GM23338 (cell line): Measurements from ENCODE around the gene NFATC1. TPM values are rescaled to one million over a fixed set of nuclear protein-coding genes. Genes with fewer than 3 reads are reported as not detected.
A peak's percentile ranks its signal among the peaks of the same experiment; 100 is the strongest.

ENCODE experiments used
- ATAC-seq: fragments of 200-7000 bp; cut with Tn5 transposase; 3 replicates; pipeline ENCODE4 v1.9.1; 2020
- DNase-seq: peaks from one replicate; pipeline ENCODE4 v3.0.0-alpha.2; 2015; ENCODE audit warnings: low spot score
- H2AFZ ChIP-seq: fragments of 200-600 bp; sonication (generic); 2 replicates; pipeline ENCODE4 v1.8.0; 2016; ENCODE audit warnings: antibody characterized with exemption, mild to moderate bottlenecking, moderate library complexity
- H3F3A ChIP-seq: fragments of 200-600 bp; sonication (generic); replicated peaks from 2 replicates; pipeline ENCODE4 v1.8.0; 2017; ENCODE audit warnings: antibody characterized with exemption, mixed run types, low read depth
- H3K27ac ChIP-seq: fragments of 200-600 bp; sonication (generic); 2 replicates; pipeline ENCODE4 v1.6.1; 2016; ENCODE audit warnings: low read depth
- H3K27me3 ChIP-seq: fragments of 200-600 bp; sonication (generic); 2 replicates; pipeline ENCODE4 v1.8.0; 2016; ENCODE audit warnings: mild to moderate bottlenecking, mixed run types, moderate library complexity; ENCODE audit not compliant: insufficient read depth
- H3K36me3 ChIP-seq: fragments of 200-600 bp; sonication (generic); 2 replicates; pipeline ENCODE4 v1.8.0; 2016; ENCODE audit warnings: mild to moderate bottlenecking; ENCODE audit not compliant: insufficient read depth
- H3K4me1 ChIP-seq: fragments of 200-600 bp; sonication (generic); 2 replicates; pipeline ENCODE4 v1.8.0; 2016; ENCODE audit warnings: mild to moderate bottlenecking, moderate library complexity; ENCODE audit not compliant: insufficient read depth
- H3K4me2 ChIP-seq: fragments of 200-600 bp; sonication (generic); 2 replicates; pipeline ENCODE4 v1.7.1; 2017; ENCODE audit warnings: mixed run types
- H3K4me3 ChIP-seq: fragments of 200-600 bp; sonication (generic); 2 replicates; pipeline ENCODE4 v1.6.1; 2016; ENCODE audit warnings: mixed run types
- H3K79me2 ChIP-seq: fragments of 200-600 bp; sonication (generic); replicated peaks from 2 replicates; pipeline ENCODE4 v1.8.0; 2017; ENCODE audit warnings: mild to moderate bottlenecking; ENCODE audit not compliant: insufficient read depth
- H3K9me2 ChIP-seq: fragments of 200-600 bp; sonication (generic); 2 replicates; pipeline ENCODE4 v1.8.0; 2017; ENCODE audit not compliant: insufficient read depth
- H4K20me1 ChIP-seq: fragments of 200-600 bp; sonication (generic); replicated peaks from 2 replicates; pipeline ENCODE4 v1.8.0; 2017; ENCODE audit warnings: mild to moderate bottlenecking; ENCODE audit not compliant: insufficient read depth
- H3K27ac Mint-ChIP-seq: 2 replicates; pipeline ENCODE4 v1.8.0; 2020; ENCODE audit warnings: inconsistent platforms, mild to moderate bottlenecking, moderate library complexity, mixed read lengths
- H3K27me3 Mint-ChIP-seq: 3 replicates; pipeline ENCODE4 v1.8.0; 2022; ENCODE audit warnings: low read depth, mild to moderate bottlenecking, moderate library complexity, mixed read lengths, inconsistent platforms; ENCODE audit not compliant: insufficient read depth, poor library complexity
- H3K36me3 Mint-ChIP-seq: 3 replicates; pipeline ENCODE4 v1.8.0; 2021; ENCODE audit warnings: low read depth, mild to moderate bottlenecking, inconsistent platforms, moderate library complexity, mixed read lengths
- H3K4me1 Mint-ChIP-seq: 3 replicates; pipeline ENCODE4 v1.8.0; 2020; ENCODE audit warnings: mild to moderate bottlenecking, inconsistent platforms, mixed read lengths
- H3K4me3 Mint-ChIP-seq: 3 replicates; pipeline ENCODE4 v1.8.0; 2021; ENCODE audit warnings: moderate library complexity, mild to moderate bottlenecking, inconsistent platforms, mixed read lengths
- H3K9me3 Mint-ChIP-seq: 3 replicates; pipeline ENCODE4 v1.8.0; 2020; ENCODE audit warnings: moderate library complexity, mild to moderate bottlenecking, inconsistent platforms, mixed read lengths
- CREB1 ChIP-seq: fragments of 250-450 bp; sonication (Bioruptor Pico); IDR thresholded peaks from 2 replicates; pipeline ENCODE4 v1.5.0; 2020; ENCODE audit warnings: low read depth, mild to moderate bottlenecking, moderate library complexity
- EZH2 ChIP-seq: fragments of 200-600 bp; sonication (generic); IDR thresholded peaks from one replicate; pipeline ENCODE4 v1.8.0; 2017; ENCODE audit warnings: antibody characterized with exemption, mild to moderate bottlenecking, low read depth; ENCODE audit not compliant: unreplicated experiment
- EZH2phosphoT487 ChIP-seq: fragments of 200-600 bp; sonication (generic); IDR thresholded peaks from one replicate; pipeline ENCODE4 v1.8.1; 2018; ENCODE audit warnings: antibody characterized with exemption; ENCODE audit not compliant: unreplicated experiment
- JUNB ChIP-seq: IDR thresholded peaks from one replicate; pipeline ENCODE4 v1.6.1; 2016; ENCODE audit warnings: antibody characterized with exemption; ENCODE audit not compliant: unreplicated experiment
- NANOG ChIP-seq: IDR thresholded peaks from 2 replicates; pipeline ENCODE4 v1.6.1; 2016; ENCODE audit warnings: antibody characterized with exemption, borderline replicate concordance
- POLR2AphosphoS5 ChIP-seq: IDR thresholded peaks from 2 replicates; pipeline ENCODE4 v1.6.1; 2016; ENCODE audit warnings: antibody characterized with exemption, low read depth
- STAT1 ChIP-seq: IDR thresholded peaks from one replicate; pipeline ENCODE4 v1.6.1; 2016; ENCODE audit warnings: antibody characterized with exemption; ENCODE audit not compliant: unreplicated experiment
- ZNF114 ChIP-seq: fragments of 250-450 bp; sonication (Bioruptor Pico); IDR thresholded peaks from 2 replicates; pipeline ENCODE4 v1.5.0; 2020; ENCODE audit warnings: mild to moderate bottlenecking, moderate library complexity
- ZNF331 ChIP-seq: fragments of 250-450 bp; sonication (Bioruptor Pico); IDR thresholded peaks from 2 replicates; pipeline ENCODE4 v1.5.0; 2020; ENCODE audit warnings: low read depth, mild to moderate bottlenecking, moderate library complexity
- polyA plus RNA-seq: library from polyadenylated mRNA; unstranded; fragments of >200 nt; fragmentation: Nextera tagmentation; extraction: Ambion mirVana; gene quantifications from 2 replicates; pipeline ENCODE4 v1.2.1, GENCODE V29; 2016
- total RNA-seq: library from RNA; depleted of rRNA; stranded (reverse); fragments of >200 nt; shearing (Covaris generic); gene quantifications from 2 replicates; pipeline ENCODE4 v1.2.3, GENCODE V29; 2014
- TF ChIP-seq, protein P1 (sequence below): IDR thresholded peaks from 2 replicates; pipeline ENCODE4 v1.6.1; 2016; ENCODE audit warnings: antibody characterized with exemption
- TF ChIP-seq, protein P2 (sequence below): IDR thresholded peaks from one replicate; pipeline ENCODE4 v1.6.1; 2018; ENCODE audit warnings: antibody characterized with exemption; ENCODE audit not compliant: unreplicated experiment

Gene NFATC1
- total and polyA plus RNA-seq, 2 experiments from 2014 or later, result 3.9 to 6.4 TPM

DNA sequence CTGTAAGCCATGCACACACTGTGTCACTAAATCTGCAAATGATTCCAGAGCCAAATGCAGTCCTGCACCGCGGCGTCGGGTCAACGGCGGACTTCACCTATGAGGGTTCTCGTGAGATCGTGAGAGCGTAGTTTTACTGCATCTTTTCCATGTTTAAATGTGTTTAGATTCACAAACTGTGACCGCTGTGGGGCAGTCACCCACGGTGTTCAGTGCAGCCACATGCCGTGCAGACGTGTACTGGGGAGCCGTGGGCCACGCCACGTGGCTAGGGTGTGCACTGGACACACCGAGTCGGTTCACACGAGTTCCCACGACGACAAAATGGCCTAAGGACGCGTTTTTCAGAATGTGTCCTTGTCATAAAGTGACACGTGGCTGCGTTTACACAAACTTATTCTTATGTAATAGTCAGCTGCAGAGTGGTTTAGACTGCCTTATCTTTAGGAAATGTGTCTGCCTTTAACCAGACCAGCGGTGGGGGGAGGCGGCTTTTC lies 34.1 kb downstream of the NFATC1 start:
- H3K27ac Mint-ChIP-seq, result no peak overlapping the region
- H4K20me1 ChIP-seq, result no peaks in the 10 kb centered on the region
- H3F3A ChIP-seq, result peaks cover 3% of the 10 kb centered on the region; the same call in 1 of the 2 replicates
- H3K4me3 Mint-ChIP-seq, result no peak overlapping the region
- no peaks in the 10 kb centered on the region for H3K9me2 ChIP-seq
- no peaks in the 10 kb centered on the region; the same call in 2 of the 3 replicates for H3K36me3 Mint-ChIP-seq
- no peaks in the 10 kb centered on the region for H3K4me1 ChIP-seq
- DNase-seq (no peak), ATAC-seq (no peak)
- no peak overlapping the region for H3K4me2 ChIP-seq
- H2AFZ ChIP-seq, result no peak overlapping the region
- no peaks in the 10 kb centered on the region for H3K36me3 ChIP-seq
- no peaks in the 10 kb centered on the region for H3K27me3 ChIP-seq
- peaks cover 14% of the 10 kb centered on the region for H3K27me3 Mint-ChIP-seq
- H3K79me2 ChIP-seq, result no peaks in the 10 kb centered on the region
- TF ChIP-seq EZH2phosphoT487, result no peak
- H3K9me3 Mint-ChIP-seq, result no peaks in the 10 kb centered on the region; the same call in 2 of the 3 replicates
- H3K4me3 ChIP-seq, result no peak overlapping the region
- H3K27ac ChIP-seq, result no peak overlapping the region
- H3K4me1 Mint-ChIP-seq, result peaks cover 8% of the 10 kb centered on the region; the same call in 2 of the 3 replicates

DNA sequence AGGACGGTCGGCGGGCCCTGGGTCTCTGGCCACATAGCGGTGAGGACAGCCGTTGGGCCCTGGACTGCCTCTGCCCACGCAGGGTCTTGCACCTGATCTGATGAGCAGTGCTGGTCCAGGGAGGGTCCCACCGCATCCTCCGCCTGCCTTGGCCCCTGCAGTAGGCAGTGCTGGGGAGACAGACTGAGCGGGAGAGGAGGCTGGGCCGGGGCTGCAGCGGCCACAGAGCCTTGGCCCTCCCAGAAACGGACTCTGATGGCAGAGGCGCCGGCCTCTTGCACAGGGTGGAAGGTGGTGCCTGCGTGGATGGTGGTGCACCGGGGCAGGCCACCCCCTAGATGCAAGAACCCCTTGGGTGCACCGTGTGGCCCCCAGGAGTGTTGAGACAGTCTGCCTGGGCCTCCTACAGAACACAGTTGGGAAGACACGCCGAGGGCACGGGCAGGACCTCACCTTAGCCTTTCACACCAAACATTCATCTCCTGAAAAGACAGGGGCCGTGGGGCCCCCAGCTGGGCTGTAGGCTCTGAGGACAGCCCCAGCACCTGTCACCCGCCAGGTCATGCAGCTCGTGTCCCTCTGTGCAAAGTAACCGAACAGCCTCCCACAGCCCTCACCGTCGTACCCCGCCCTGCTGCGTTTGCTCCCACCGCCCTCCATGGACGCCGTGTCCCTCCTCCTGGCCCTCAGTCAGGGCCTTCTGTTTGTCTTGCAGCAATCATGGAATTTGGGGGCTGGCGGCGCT lies 36.8 kb downstream of the NFATC1 start:
- no peaks in the 10 kb centered on the region for H3F3A ChIP-seq
- DNase-seq (no peak), ATAC-seq (no peak)
- H3K27ac ChIP-seq, result no peak overlapping the region
- H2AFZ ChIP-seq, result no peak overlapping the region
- no peak overlapping the region for H3K4me2 ChIP-seq
- no peaks in the 10 kb centered on the region for H3K79me2 ChIP-seq
- H3K36me3 ChIP-seq, result no peaks in the 10 kb centered on the region
- no peaks in the 10 kb centered on the region for H3K9me3 Mint-ChIP-seq
- H3K4me3 Mint-ChIP-seq, result no peak overlapping the region
- no peaks in the 10 kb centered on the region for H3K27me3 ChIP-seq
- H3K4me1 ChIP-seq, result no peaks in the 10 kb centered on the region
- no peaks in the 10 kb centered on the region for H3K9me2 ChIP-seq
- H3K36me3 Mint-ChIP-seq, result no peaks in the 10 kb centered on the region
- no peak overlapping the region for H3K4me3 ChIP-seq
- no peaks in the 10 kb centered on the region for H4K20me1 ChIP-seq
- no peaks in the 10 kb centered on the region for H3K4me1 Mint-ChIP-seq
- TF ChIP-seq JUNB (no peak), CREB1 (CRISPR knock-in tag) (no peak), ZNF331 (CRISPR knock-in tag) (no peak), EZH2 (no peak), EZH2phosphoT487 (no peak), STAT1 (no peak), POLR2AphosphoS5 (no peak), NANOG (no peak), ZNF114 (CRISPR knock-in tag) (no peak)
- TF ChIP-seq, protein P1, sequence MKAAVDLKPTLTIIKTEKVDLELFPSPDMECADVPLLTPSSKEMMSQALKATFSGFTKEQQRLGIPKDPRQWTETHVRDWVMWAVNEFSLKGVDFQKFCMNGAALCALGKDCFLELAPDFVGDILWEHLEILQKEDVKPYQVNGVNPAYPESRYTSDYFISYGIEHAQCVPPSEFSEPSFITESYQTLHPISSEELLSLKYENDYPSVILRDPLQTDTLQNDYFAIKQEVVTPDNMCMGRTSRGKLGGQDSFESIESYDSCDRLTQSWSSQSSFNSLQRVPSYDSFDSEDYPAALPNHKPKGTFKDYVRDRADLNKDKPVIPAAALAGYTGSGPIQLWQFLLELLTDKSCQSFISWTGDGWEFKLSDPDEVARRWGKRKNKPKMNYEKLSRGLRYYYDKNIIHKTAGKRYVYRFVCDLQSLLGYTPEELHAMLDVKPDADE, result no peak
- TF ChIP-seq, protein P2, sequence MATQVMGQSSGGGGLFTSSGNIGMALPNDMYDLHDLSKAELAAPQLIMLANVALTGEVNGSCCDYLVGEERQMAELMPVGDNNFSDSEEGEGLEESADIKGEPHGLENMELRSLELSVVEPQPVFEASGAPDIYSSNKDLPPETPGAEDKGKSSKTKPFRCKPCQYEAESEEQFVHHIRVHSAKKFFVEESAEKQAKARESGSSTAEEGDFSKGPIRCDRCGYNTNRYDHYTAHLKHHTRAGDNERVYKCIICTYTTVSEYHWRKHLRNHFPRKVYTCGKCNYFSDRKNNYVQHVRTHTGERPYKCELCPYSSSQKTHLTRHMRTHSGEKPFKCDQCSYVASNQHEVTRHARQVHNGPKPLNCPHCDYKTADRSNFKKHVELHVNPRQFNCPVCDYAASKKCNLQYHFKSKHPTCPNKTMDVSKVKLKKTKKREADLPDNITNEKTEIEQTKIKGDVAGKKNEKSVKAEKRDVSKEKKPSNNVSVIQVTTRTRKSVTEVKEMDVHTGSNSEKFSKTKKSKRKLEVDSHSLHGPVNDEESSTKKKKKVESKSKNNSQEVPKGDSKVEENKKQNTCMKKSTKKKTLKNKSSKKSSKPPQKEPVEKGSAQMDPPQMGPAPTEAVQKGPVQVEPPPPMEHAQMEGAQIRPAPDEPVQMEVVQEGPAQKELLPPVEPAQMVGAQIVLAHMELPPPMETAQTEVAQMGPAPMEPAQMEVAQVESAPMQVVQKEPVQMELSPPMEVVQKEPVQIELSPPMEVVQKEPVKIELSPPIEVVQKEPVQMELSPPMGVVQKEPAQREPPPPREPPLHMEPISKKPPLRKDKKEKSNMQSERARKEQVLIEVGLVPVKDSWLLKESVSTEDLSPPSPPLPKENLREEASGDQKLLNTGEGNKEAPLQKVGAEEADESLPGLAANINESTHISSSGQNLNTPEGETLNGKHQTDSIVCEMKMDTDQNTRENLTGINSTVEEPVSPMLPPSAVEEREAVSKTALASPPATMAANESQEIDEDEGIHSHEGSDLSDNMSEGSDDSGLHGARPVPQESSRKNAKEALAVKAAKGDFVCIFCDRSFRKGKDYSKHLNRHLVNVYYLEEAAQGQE, result no peak
- peaks cover 9% of the 10 kb centered on the region for H3K27me3 Mint-ChIP-seq
- H3K27ac Mint-ChIP-seq, result 0 out of 2 replicates have a peak overlapping the region, but pooled peaks have one; percentile 28
